ENCODE data around the gene BDH1.

The BDH1 gene

DNA sequence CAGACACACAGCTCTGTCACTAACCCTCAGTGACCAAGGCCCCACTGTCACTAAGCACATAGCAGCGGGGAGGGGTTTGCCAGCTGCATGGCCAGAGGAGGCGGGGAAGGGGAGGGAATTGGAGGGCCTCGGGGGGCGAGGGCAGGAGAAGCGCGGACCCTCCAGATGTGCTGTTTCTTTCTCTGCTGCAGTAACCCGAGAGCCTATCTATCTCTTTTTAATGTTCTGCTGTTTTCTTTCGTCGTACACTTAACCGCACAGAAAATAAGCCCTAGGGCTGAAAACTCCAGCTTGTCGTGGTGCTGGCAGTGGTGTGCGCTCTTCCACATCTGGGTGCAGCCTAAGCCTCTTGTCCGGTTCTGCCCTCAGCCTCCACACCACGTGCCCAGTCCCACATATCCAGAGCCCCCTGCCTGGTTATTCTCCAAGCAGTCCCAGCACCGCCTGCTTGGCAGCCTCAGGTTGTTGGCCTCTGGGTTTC, 51.1 kb downstream of the BDH1 start:
- FAIRE-seq = no peak

DNA sequence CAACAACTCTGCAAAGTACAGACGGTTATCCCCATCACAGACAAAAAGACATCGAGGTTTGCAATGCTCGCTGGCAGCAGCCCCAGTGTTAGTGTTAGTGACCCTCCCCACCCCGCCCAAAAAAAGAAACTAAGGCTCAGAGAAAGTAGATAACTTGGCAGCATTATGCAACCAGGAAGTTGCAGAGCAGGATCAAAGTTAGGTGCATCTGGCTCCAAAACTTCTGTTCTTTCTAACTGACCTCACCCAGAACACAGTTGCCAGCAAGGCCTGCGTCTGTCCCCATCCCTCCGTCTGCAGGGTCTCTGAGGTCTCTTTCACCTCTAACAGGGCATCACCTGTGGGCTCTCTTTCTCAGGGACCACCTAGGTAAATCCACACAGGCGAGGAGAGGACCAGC, 51.5 kb downstream of the BDH1 start:
- FAIRE-seq = no peak

DNA sequence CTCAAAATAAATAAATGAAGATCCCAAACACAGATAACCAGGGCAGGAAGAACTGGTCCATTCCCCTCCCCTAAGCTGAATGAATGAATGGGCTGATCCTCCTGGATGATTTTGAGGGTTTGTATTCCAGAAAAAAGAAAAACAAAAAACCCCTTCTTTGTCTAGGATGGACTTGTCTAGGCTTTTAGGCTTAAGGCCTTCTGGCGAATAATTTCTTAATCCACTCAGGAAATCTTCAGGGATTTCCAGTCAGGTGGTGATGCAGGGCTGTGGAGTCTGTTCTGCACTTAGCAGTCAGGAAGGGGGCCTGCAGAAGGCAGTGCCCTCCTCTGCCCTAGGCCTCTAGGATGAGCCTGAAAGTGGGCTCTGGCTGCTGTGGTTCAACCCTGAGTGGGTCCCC, 52.1 kb downstream of the BDH1 start:
- FAIRE-seq = no peak

DNA sequence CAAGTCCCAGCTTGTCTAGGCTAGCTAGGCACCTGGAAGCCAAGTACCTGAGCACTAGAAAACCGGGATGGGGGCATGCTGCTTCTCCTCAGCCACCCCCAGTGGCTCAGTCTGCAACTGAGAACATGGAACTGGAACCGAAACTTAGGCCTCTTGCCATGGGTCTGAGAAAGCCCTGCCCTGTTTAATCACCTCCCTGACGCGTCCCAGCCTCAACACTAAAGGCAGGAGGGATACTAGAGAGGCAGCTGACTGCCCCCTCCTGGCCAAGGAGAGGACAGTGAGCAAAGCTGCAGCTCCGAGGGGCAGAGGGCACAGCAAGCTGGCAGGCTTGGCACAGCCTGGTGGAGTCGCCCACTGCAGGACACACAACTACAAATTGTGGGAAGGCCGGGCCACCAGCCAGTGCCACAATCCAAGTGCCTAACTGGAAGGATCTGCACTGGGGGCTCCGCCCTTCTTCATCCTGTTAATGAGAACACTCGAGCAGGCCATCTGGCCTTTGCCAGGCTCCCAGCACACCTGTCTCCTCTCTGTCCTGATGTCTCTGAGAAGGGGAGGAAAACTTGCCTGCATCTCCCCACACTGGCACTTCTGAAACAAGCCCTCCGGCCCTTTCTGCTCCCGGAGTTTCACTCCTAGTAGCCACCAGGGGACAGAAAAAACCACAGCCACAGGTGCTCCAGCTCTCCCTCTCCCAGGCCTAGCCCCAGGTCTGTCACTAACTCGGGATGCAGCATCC, 53.7 kb downstream of the BDH1 start:
- FAIRE-seq = no peak

DNA sequence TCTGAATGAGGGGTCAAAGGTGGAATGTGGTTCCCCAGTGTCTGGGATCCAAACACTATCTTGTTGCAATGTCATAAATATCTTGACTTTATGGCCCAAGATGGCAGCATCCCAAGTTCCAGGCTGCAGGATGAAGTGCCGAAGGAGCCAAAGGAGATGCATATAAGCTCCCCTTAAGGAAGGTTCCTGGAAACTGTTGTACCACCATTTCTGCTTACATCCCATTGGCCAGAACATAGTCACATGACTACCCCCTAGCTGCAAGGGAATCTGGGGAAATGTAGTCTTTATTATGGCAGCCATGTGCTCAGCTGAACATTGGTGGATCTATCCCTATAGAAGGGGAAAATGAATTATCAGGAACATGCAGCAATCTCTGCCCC, 54.3 kb downstream of the BDH1 start:
- no peak for FAIRE-seq

DNA sequence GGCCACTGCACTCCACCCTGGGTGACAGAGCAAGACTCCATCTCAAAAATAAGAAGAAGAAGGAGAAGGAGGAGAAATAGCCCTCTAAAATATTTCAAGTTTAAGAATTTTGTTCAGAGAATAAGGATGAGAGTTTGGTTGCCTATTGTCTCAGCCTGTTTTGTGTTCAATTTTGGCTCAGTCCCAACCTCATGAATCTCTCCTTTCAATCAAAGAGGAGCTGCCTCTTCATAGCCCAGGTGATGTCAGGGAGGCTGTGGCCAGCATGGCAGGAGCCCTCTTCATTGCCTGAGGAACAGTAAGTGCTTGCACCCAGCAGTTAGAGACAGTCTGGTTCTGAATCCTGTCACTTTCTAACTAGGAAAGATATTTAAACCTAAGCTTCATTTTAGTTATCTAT, 55.0 kb downstream of the BDH1 start:
- no peak for FAIRE-seq

DNA sequence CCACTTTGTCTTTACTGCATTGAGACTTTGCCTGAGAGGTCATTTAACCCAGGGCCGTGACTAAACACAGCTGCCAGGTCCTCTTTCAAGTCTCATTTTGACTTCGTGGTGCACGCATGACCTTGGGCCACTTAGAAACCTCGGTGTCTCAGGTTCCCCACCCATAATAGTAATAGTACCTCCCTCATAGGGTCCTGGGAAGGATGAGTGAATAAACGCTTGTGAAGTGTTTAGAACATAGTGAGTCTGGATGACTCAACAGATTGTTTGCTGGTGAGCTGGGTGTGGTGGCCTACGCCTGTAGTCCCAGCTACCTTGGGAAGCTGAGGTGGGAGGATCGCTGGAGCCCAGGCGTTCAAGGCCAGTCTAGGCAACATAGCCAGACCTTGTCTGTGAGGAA, 56.3 kb downstream of the BDH1 start:
- no peak for FAIRE-seq

DNA sequence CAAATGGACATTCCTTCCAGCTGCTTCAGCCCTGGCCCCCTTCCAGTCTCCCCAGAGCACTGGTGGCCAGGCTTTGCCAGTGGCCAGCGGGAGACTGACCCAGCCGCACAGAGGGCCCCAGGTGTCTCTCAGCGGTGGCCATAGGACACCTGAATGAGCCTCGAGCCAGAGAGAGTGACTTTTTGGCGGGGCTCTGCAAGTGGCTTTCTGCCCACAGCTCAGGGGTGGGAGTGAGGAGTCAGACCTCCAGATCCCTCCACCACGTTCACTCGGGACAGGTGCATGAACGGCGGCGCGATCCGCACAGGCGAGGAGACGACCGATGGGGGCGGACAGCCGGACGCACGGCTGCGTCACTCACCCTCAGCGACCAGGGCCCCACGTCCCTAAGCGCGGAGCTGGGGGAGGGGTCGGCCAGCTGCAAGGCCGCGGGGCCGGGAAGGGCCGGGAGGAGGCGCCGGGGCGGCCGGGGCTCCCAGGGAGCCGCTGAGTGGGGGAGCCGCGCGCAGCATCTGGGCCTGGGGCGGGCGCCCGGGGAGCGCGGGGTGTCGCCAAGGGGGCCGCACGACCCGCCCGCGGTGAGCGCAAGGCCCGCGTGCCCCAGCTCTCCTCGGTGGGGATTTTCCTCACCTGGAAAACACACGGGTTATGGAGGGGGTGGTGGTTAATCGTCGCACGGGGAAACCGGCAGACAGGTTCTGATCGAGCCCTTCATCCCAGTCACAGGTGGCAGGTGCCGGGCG, 57.1 kb downstream of the BDH1 start:
- FAIRE-seq = no peak

DNA sequence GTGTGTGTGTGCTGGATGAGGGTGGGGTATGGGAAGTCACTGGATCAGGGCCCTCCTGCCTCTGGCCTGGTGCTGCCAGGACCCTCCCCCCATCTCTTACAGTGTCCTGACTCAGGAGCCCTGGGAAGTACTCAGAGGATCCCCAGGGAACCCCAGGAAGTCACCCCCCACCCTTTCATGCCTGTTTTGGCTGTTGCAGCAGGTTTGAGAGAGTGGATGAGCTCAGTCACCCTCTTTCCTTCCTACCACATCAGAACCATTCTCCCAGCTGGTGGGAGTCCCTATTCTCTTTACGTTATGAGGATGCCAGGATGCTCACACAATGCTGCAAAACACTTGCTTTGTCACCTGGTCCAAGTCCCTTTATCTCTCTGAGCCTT, 59.0 kb downstream of the BDH1 start:
- no peak for FAIRE-seq

DNA sequence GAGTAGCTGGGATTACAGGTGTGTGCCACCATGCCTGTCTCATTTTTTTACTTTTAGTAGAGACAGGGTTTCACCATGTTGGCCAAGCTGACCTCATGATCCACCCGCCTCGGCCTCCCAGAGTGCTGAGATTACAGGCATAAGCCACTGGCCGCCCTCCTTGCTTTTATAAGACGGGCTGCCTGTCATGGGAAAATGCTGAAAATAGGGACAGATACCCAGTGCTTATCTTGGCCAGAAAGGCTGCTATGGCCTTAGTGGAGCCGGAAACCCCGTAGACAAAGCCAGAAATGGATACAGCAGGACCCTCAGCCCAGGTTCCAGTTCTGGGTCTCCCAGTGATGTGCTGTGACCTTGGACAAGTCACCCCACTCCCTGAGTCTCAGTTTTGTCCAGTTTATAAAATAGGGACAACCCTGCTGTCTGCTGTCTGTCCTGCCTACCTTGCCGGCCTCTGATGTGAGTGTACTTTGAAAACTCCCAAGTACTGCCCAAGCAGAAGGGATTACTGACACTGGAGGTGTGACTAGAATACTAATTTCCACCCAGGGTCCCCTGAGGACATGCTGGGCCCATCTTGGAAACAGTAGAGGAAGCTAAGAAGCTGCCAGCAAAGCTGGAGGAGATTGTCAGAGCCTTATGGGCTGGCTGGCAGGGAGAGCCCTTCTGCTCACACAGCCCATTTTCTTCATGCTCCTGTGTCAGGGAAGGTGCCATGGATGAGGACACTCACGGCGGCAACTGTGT, 59.6 kb downstream of the BDH1 start:
- FAIRE-seq = no peak

DNA sequence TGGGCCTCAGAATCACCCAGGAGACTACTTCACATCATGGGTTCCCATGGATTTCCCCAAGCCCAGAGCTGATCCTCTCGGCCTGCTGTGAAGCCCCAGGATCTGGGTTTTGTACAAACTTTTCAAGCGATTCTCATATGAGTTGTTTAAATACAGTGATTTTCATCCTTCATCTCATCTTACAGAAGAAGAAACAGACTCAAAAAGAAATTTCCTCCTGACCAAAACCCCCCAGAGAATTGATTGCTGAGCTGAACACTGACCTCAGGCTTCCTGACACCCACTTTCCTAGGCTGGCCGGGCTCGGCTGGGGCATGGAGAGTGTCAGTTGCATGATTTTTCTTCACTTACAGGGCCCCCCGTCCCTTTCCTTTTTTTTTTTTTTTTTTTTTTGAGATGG, 60.3 kb downstream of the BDH1 start:
- FAIRE-seq = no peak

DNA sequence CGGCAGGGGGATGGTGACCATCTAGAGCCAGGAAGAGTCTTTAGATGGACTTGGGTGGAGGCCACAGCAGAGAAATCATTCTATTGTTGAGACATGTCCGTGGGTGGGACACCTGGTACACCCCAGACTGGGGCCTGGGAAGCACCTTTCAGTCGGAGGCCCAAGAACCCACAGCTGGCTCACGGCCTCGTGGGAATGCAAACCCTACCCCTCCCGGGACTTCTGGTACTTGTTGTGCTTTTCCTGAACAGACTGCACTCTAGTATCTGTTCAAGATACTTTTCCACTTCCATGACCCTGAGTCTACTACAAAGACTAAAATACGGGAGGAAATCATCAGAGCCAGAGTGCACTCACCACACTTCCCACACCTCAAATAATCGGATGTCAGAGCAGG, 60.7 kb downstream of the BDH1 start:
- FAIRE-seq = no peak

DNA sequence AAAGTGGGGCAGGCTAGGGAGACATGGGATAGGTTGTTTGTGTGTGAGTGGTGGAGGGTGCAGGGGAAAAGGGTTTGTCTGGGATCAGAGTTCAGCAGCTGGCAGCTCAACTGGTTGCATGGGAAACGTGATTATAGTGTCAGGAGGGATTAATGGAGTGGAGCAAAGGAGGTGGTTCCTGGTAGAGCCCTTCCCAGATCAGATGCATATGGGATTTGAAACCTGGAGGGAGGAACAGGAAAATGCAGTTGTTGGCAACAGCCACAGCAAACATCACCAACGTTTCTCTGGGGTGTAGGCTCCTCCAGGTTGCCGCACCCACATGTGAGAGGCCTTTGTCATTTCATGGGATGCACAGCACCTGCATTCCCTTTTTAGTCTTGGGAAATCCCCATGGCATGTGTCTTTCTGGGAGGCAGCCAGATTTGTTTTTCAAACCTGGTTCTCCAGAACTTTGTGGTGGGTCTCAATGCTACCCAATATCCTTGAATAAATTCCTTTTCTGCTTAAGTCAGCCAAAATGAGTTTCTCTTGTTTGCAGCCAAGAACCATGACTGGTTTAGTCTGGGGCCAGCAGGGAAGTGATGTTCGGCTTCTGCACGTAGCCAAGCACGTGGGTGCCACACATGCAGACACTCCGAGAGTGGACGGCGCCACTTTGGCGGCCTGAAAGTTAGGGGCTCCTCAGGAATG, 61.3 kb downstream of the BDH1 start:
- FAIRE-seq = no peak

DNA sequence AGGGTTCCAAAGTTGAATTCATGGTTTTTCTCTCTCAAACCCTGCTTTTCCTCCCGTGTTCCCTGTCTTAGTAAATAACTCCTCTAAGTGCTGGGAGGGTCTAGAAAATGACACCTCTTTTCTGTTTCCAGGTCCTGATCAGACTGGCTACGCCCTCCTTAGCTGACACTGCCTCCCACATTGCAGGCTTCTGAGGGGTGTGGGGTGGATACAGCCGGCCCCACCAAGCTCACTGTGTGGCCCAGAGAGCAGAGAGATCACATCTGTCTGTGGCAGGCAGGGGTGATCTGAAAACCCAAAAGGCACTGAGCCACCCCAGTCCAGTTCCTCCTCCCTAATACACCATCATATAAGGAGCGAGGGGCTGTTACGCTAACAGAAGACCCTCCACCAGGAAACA, 62.7 kb downstream of the BDH1 start:
- FAIRE-seq = no peak

DNA sequence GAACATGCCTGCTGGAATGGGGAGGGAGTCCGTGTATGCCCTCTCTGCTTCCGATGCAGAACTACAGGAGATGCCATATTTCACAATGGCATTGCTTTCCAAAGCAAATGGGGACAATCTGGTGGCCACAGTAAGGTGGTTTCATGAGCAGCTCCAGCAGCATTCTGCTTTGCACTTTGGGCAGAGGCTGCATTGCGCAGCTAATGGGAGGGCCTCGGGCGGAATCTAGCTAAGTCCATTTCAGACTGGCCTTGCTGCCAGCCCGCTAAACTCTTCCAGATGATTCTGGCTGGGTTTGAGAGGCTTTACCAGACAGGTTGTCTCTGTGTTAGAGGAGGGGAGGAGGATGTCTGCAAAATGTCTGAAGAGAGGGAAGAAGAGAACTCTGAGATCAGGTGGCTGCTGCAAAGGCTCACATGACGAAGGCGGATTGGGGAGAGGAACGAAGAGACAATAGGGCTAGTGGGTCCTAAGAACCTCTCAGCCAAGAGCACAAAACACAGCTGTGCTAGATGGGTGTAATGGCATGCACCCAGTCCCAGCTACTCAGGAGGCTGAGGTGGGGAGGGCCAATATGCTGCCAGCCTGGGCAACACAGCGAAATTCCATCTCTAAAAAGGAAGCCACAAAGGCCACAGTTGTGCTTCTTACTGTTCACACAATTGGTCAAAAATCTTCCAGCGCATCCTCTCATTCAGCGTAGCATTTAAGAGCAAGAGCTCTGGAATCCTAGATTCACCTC, 63.7 kb downstream of the BDH1 start:
- no peak for FAIRE-seq

DNA sequence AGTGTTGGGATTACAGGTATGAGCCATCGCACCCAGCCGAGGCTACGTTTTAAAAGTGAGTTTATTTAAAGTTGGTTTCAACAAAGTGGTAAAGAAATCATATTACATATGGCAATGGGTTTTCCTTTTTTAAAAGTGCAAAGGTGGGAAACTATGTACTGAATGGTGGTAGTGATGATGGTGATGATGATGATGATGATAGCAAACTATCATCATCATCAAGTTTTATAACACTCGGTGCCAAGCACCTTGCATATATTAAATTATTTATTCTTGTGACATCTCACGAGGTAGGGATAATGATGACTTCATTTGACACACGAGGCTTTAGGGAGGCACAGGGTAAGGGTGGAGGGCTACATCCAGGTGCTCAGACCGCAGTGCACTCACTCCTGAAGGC, 64.3 kb downstream of the BDH1 start:
- FAIRE-seq = no peak

DNA sequence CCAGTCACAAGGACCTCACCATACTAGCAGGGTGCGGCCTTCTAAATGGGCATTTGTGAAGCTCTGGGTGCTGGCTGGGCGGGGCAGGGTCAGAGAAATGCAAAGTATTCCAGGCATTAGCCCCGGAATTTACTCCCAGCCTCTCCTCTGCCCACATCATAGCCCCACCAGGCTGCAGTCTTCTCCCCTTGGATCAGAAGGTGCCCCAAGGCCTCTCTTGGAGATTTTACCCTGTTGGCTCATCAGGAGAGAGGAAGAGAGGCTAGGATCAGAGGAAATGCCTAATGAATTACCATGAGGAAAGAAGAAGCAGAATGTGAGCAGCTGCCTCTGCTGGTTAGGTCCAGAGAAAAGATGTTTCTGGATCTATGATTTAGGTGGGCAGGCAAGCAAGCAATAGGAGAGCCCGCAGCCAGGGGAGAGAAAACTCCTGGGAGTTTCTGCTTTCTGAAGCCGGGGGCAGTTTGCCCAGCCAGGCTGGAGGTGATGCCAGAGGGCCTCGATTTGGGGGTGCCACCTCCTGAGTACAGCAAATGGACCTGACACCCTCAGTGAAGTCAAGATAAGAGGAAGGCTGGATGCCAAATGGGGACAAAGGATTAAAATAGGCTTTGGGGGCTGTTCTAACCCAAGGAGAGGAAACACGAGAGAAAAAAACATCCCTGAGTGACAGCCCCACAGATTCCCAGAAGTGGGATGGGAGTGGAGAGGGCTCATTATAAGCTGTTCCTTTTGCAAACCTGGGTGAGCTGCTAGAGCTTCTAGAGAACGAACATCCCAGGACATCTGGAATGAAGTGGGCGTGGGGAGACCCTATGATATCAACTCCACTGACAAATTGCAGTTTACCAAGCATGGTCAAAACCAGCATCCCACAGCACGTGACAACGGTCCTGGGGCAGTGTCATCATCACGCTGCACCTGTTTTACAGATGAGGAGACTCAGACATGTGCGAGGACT, 65.4 kb downstream of the BDH1 start:
- FAIRE-seq = no peak

DNA sequence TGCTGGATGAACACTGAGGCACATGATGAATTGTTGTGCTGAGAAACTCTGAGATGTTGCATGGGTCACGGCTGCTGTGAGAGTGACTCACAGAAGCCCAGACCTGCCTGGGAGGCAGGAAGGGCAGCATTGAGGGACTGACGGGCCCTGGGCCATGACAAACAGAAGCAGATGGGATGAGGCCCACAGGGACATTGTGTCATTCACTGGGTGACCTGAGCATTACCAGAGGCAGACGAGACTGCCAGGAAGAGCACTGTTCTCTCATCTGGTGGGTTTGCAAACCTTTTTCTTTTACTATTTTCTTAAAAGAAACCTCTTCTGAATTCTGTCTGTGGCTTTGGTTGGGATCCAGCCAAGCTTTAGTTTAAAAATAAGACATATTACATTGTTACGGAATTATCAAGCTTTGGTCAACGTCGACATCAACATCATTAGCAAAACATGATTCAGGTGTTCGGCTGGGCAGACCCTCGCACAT, 67.8 kb downstream of the BDH1 start:
- no peak for FAIRE-seq

DNA sequence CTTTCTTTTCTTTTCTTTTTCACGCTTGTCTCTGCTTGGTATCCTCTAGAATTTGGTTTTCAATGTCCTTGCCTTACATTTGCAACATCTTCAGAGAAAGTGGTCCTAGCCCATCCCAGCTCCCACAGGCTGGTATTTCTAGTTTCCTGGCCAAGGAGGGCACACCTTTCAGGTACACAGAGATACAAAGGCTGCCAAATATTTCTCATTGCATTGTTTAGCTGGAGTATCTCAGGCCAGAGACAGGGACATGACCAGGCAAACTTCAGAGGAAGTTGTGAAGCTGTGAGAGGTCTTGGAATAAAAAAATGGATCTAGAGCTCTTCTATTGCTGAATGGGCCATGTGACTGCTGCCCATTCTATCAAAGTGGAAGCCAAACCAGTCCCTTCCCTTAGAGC, 68.9 kb downstream of the BDH1 start:
- no peak for FAIRE-seq

DNA sequence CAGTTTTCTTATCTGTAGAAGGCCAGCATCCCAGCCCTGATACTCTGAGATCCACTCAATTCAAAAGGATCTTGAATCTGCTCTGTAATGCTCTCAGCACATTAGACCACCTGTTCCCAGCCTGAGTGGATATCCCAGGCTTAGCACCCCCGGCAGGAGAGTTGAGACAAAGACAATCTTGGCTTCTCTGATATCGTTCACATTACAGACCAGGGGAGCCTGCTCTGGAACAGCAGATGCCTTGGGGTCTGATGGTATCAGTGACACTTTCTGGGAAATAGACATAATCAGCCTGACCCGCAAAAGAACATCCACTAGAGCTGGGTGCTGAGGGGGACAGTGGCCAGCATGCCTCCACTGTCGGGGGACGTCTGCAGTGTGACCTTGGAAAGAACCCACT, 70.6 kb downstream of the BDH1 start:
- no peak for FAIRE-seq

DNA sequence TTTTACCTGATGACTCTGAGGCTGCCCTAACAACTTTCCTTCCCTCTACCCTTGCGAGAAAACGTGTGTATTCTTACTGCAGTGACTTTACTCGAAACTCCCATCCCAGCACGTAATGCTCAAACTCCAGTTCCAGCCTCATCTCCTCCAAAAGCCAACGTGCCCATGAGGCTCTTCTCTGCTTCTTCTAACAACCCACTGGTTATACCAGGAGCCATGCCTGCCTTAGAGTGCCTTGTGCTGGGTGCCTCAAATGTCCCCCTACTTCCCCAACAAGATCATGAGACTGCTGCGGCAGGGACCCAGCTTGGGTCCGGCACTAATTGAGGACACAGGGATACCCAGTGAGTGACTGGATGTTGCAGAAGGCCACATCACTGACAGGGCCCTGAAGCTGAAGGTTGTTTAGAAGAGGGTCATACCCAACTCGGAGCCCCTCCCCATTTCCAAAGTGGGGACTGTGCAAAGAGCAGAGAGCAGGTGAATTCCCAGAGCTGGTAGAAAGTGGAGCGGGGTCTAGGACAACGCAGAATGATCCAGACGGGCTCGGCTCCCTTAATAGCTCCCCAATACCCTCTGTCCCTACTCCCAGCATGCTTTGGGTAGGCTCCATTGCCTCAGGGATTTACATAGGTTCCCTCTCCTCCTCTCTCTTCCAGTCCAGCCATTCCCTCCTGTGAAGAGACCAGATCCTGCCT, 71.4 kb downstream of the BDH1 start:
- no peak for FAIRE-seq
